ENCODE measurements around the gene SVEP1.

DNA sequence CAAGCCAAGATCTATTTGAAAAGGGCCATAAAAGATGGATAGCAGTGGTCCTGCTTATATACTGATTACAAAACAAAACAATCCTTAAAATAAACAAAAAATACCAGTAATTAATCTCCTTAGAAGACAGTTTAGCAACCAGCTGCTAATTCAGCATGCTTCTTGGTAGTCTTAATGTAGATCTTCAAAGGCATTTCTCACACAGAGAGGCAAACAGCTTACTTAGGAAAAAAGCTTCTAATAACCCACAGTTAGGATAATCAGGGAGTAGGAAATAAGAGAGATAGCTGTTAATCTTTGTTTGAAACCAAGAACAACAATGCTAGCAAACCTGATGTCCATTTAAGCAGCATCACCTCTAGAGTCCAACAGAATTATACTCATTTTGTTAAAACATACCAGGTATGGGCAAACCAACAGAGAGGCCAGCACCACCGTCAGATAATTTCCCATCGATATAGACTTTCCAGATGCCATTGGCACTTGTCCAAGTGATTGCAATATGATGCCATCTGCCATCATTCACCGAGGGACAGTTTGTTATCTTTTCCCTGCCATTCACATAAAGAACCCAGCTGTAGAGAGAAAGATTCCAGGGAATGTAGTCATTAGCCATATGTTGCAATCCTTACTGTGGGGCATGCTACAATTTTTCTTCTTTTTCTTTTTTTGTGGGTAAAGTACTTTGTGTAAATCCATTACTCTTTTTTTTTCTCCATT is 136.2 kb downstream of the SVEP1 start:
- TF ChIP-seq EZH2phosphoT487 (IDR thresholded peaks at IDR 0.05; ENCODE audit: low read depth, severe bottlenecking, unreplicated experiment), result no peak
- TF ChIP-seq, protein P1, sequence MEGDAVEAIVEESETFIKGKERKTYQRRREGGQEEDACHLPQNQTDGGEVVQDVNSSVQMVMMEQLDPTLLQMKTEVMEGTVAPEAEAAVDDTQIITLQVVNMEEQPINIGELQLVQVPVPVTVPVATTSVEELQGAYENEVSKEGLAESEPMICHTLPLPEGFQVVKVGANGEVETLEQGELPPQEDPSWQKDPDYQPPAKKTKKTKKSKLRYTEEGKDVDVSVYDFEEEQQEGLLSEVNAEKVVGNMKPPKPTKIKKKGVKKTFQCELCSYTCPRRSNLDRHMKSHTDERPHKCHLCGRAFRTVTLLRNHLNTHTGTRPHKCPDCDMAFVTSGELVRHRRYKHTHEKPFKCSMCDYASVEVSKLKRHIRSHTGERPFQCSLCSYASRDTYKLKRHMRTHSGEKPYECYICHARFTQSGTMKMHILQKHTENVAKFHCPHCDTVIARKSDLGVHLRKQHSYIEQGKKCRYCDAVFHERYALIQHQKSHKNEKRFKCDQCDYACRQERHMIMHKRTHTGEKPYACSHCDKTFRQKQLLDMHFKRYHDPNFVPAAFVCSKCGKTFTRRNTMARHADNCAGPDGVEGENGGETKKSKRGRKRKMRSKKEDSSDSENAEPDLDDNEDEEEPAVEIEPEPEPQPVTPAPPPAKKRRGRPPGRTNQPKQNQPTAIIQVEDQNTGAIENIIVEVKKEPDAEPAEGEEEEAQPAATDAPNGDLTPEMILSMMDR (IDR thresholded peaks at IDR 0.05; ENCODE audit: poor library complexity), result no peak

Measured in hepatocyte (in vitro differentiated cells).